HepG2 (cell line): ENCODE results near the gene ANKRD39. TPM values are rescaled to one million over a fixed set of nuclear protein-coding genes. Genes with fewer than 3 reads are reported as not detected.

ENCODE experiments used
- AFF4 ChIP-seq: sonication (generic); formaldehyde crosslinking; IDR thresholded peaks from 2 replicates; pipeline ENCODE4 v1.4.0; 2020; ENCODE audit warnings: missing genetic modification reagents
- EZH2 ChIP-seq: conservative IDR thresholded peaks from 2 replicates; pipeline ENCODE4 v1.6.1; 2012; ENCODE audit warnings: mild to moderate bottlenecking, low read depth, low read length, moderate library complexity
- FOXK1 ChIP-seq: sonication (generic); formaldehyde crosslinking; IDR thresholded peaks from 2 replicates; pipeline ENCODE4 v1.4.0; 2020; ENCODE audit warnings: low read depth, missing genetic modification reagents, borderline replicate concordance
- GLMP ChIP-seq: sonication (generic); formaldehyde crosslinking; IDR thresholded peaks from 2 replicates; pipeline ENCODE4 v1.9.0; 2021; ENCODE audit warnings: missing genetic modification reagents, mild to moderate bottlenecking, borderline replicate concordance
- IRF9 ChIP-seq: sonication (generic); formaldehyde crosslinking; IDR thresholded peaks from 2 replicates; pipeline ENCODE4 v1.8.0; 2022; ENCODE audit warnings: missing genetic modification reagents, mild to moderate bottlenecking, borderline replicate concordance
- KLF11 ChIP-seq: IDR thresholded peaks from 2 replicates; pipeline ENCODE4 v1.6.1; 2016; ENCODE audit warnings: missing compliant biosample characterization
- PLSCR1 ChIP-seq: sonication (generic); formaldehyde crosslinking; IDR thresholded peaks from 2 replicates; pipeline ENCODE4 v1.5.0; 2020; ENCODE audit warnings: missing genetic modification reagents, mild to moderate bottlenecking, borderline replicate concordance
- POLR2AphosphoS2 ChIP-seq: IDR thresholded peaks from 2 replicates; pipeline ENCODE4 v1.6.1; 2011; ENCODE audit warnings: low read depth, low read length, improper control_type of control experiment
- PRDM4 ChIP-seq: sonication (generic); formaldehyde crosslinking; IDR thresholded peaks from 2 replicates; pipeline ENCODE4 v1.9.0; 2021; ENCODE audit warnings: missing genetic modification reagents, borderline replicate concordance
- SIX1 ChIP-seq: sonication (generic); formaldehyde crosslinking; IDR thresholded peaks from 2 replicates; pipeline ENCODE4 v1.4.0; 2020; ENCODE audit warnings: missing genetic modification reagents, borderline replicate concordance
- STAT5B ChIP-seq: sonication (generic); formaldehyde crosslinking; IDR thresholded peaks from 2 replicates; pipeline ENCODE4 v1.4.0; 2020; ENCODE audit warnings: missing genetic modification reagents
- TCF7 ChIP-seq: sonication (generic); IDR thresholded peaks from 2 replicates; pipeline ENCODE4 v1.6.1; 2016; ENCODE audit warnings: antibody characterized with exemption, low read depth
- ZBTB8A ChIP-seq: sonication (generic); formaldehyde crosslinking; IDR thresholded peaks from 2 replicates; pipeline ENCODE4 v1.4.0; 2020; ENCODE audit warnings: mild to moderate bottlenecking, low read depth, missing genetic modification reagents, borderline replicate concordance
- ZMAT3 ChIP-seq: sonication (generic); formaldehyde crosslinking; conservative IDR thresholded peaks from 2 replicates; pipeline ENCODE4 v1.7.0; 2021; ENCODE audit warnings: missing genetic modification reagents
- ZSCAN21 ChIP-seq: sonication (generic); formaldehyde crosslinking; IDR thresholded peaks from 2 replicates; pipeline ENCODE4 v1.8.0; 2022; ENCODE audit warnings: mild to moderate bottlenecking, missing genetic modification reagents, moderate library complexity, borderline replicate concordance
- polyA plus RNA-seq, 8 experiments: library from polyadenylated mRNA; depleted of rRNA in 3 of 8; stranded (reverse) in 7 of 8; unstranded in 1 of 8; fragments of >200 nt; fragmentation: Illumina TruSeq in 4 of 8; extraction: Trizol in 4 of 8; gene quantifications; 2 replicates each; pipeline versions ENCODE4 v1.2.1 to v1.2.3, GENCODE V29; 2011 to 2016; ENCODE audit warnings: low read depth in 4 of 8, missing spikeins in 1 of 8, mixed read lengths in 1 of 8; ENCODE audit not compliant: insufficient read depth in 1 of 8
- total RNA-seq, 5 experiments: library from RNA; depleted of rRNA; stranded (reverse); fragments of >200 nt; fragmentation: Illumina TruSeq; extraction: Trizol; gene quantifications; 2 replicates each; pipeline ENCODE4 v1.2.3, GENCODE V29; 2016; ENCODE audit warnings: low read depth in 1 of 5
- TF ChIP-seq, protein P1 (sequence below): sonication (generic); formaldehyde crosslinking; IDR thresholded peaks from 2 replicates; pipeline ENCODE4 v1.4.0; 2020; ENCODE audit warnings: missing genetic modification reagents

ANKRD39 gene
- total and polyA plus RNA-seq, 2 of the 13 experiments (the other 11 are each of a cell fraction or from before 2014, with no cell fraction given) = 23.2 to 24.8 TPM

DNA sequence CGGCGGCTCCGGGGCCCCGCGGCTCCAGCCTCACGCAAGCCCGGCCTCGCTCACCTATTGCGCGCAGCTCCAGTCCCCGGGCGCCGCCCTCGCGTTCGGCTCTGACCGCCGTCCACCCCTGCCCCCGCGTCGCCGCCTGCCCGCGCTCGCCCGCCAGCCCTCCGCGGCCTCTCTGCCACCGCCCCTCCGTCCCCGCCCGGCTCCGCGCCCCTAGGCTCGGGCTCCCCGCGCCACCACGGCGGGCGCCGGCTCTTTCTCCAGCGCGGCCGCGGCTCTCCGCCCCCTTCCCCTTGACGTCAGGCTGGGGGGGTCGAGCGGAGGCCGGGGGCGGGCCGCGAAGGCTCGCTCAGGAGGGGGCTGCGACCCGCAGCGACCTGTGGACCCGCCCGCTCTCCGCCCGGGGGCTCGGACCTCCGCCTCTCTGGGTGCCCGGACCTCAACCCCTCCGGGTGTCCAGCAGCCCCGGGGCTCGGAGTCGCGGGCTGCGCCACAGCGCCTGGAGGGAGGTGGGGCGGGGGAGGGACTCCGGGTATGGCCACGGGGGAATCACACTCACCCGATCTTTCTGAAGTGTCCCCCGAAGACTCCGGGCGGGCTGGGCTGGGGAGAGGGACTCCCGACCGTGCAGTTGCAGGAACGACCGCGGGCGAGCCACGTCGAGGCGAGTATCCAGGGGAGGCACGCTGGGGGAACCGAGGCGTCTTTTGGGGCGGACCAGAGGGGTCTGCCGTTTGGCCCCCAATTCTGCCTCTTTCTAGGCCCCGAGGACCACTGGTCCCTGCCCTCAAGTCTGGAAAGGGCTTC is 12.2 kb upstream of the ANKRD39 start, which contains the start of gene SEMA4C (continued):
- TF ChIP-seq GLMP (no peak), ZBTB8A (no peak), FOXK1 (no peak), EZH2 (no peak), PLSCR1 (CRISPR knock-in tag) (no peak), TCF7 (no peak), KLF11 (CRISPR knock-in tag) (no peak), PRDM4 (no peak), IRF9 (no peak), ZMAT3 (no peak), AFF4 (CRISPR knock-in tag) (no peak), SIX1 (no peak), POLR2AphosphoS2 (no peak), ZSCAN21 (CRISPR knock-in tag) (no peak; the same call in 1 of the 2 replicates), STAT5B (CRISPR knock-in tag) (no peak)
- TF ChIP-seq, protein P1, sequence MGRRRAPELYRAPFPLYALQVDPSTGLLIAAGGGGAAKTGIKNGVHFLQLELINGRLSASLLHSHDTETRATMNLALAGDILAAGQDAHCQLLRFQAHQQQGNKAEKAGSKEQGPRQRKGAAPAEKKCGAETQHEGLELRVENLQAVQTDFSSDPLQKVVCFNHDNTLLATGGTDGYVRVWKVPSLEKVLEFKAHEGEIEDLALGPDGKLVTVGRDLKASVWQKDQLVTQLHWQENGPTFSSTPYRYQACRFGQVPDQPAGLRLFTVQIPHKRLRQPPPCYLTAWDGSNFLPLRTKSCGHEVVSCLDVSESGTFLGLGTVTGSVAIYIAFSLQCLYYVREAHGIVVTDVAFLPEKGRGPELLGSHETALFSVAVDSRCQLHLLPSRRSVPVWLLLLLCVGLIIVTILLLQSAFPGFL (CRISPR knock-in tag) = no peak
